ENCODE data around the gene ARRB2.

The ARRB2 gene

GRCh38 chr17:4733073-4733531 lies 22.7 kb downstream of the ARRB2 start:
- DNase-seq = no peak

- no peak for DNase-seq
These were observed 24.5 kb downstream of the ARRB2 start for GRCh38 chr17:4734857-4735475.

GRCh38 chr17:4735876-4736651 lies 25.6 kb downstream of the ARRB2 start:
- DNase-seq = no peak

- DNase-seq = no peak
These were observed 28.0 kb downstream of the ARRB2 start for GRCh38 chr17:4738136-4739121.

GRCh38 chr17:4739122-4740024 lies 28.9 kb downstream of the ARRB2 start, which contains the start of the genes CXCL16 and ZMYND15:
TSS of gene CXCL16 (minus strand) at chr17:4739928. CDS start at chr17:4739339, 589 bp downstream.
TSS of gene ZMYND15 (plus strand) at chr17:4739833. CDS start at chr17:4740549, 716 bp downstream.
- DNase-seq = peak; percentile 14

GRCh38 chr17:4740025-4740351 lies 29.6 kb downstream of the ARRB2 start:
- no peak for DNase-seq

- no peak for DNase-seq
These were observed 30.2 kb downstream of the ARRB2 start for GRCh38 chr17:4740584-4740983.

GRCh38 chr17:4741544-4741943 lies 31.1 kb downstream of the ARRB2 start:
- no peak for DNase-seq

GRCh38 chr17:4742133-4742532 lies 31.7 kb downstream of the ARRB2 start:
- no peak for DNase-seq

GRCh38 chr17:4742629-4743028 lies 32.2 kb downstream of the ARRB2 start:
- DNase-seq = no peak

- no peak for DNase-seq
These were observed 32.8 kb downstream of the ARRB2 start for GRCh38 chr17:4743216-4743615.

GRCh38 chr17:4743898-4744297 lies 33.5 kb downstream of the ARRB2 start:
- no peak for DNase-seq

GRCh38 chr17:4744999-4745969 lies 34.9 kb downstream of the ARRB2 start:
- DNase-seq = no peak

GRCh38 chr17:4747847-4748246 lies 37.4 kb downstream of the ARRB2 start:
- DNase-seq = no peak

- DNase-seq = no peak
These were observed 38.3 kb downstream of the ARRB2 start for GRCh38 chr17:4748686-4749085.

GRCh38 chr17:4750606-4751005 lies 40.2 kb downstream of the ARRB2 start:
- DNase-seq = no peak

- DNase-seq = no peak
These were observed 41.5 kb downstream of the ARRB2 start for GRCh38 chr17:4751932-4752331.

- DNase-seq = no peak
These were observed 43.0 kb downstream of the ARRB2 start for GRCh38 chr17:4753392-4753791.

GRCh38 chr17:4759776-4760236 lies 49.4 kb downstream of the ARRB2 start:
- no peak for DNase-seq

- no peak for DNase-seq
These were observed 54.2 kb downstream of the ARRB2 start for GRCh38 chr17:4764595-4764994.

- DNase-seq = no peak
These were observed 55.8 kb downstream of the ARRB2 start for GRCh38 chr17:4766201-4766600.

Data from NCI-H510A (cell line).